Activated CD8-positive, alpha-beta memory T cell treated with anti-CD3 and anti-CD28 coated beads, Interleukin-2, amount 50 U/mL, for 4 hours (primary cell): ENCODE data around the gene RREB1.
"Not testable (repeated sequence)": the region's sequence is repeated elsewhere in the genome, so short reads cannot be mapped to it uniquely, and the experiment has no call there.

Experiments used
- DNase-seq: peaks from one replicate; pipeline ENCODE4 v3.0.0-alpha.2; 2020

The RREB1 gene

GRCh38 chr6:7247828-7248227, 140.1 kb downstream of the RREB1 start:
- no peak for DNase-seq

DNA sequence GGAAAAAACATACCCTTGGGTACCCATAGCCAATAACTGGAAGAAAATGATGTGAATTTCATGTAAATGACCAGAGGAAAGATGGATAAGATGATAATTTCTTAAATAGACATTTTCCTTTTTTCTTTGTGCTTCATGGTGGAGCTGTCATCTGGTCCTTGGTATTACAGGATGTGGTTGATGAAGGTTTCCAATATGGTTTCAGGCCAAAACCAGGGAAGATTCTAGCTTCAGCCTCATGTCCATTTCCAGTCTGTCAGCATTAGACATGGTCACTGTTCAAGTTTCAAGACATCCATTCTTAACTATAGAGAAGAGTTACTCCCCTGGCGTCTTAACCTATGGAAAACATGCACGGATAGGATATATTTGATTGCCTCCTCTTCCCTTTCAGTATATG, 141.6 kb downstream of the RREB1 start:
- no peak for DNase-seq

GRCh38 chr6:7249946-7250643, 142.3 kb downstream of the RREB1 start:
- DNase-seq, result no peak

- no peak for DNase-seq
Observed at GRCh38 chr6:7250812-7251211, 143.1 kb downstream of the RREB1 start.

DNA sequence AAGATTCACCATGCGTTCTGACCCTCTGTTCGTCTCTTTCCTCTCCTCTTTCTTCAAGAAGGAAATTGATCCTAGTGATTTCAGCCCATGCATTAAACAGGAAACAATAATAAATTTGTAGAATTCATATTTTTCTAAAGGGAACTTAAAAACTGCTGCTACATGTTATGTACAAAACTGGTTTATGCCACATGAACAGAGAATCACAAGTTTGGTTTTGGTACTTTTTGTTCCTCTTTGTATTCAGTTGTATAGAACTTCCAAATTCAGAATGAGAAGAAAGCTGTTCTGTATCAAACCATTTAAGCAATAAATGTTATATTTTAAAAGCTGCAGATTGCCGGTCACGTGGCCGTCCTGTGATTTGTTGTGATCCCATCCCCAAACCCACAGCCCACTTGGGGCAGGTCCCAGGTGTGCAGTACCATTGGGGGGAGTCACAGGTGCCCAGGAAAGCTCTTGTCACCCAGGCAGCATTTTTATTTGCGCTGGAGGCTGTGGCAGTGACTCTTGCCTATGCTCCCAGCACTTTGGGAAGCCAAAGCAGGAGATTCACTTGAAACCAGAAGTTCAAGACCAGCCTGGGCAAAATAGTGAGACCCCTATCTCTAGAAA, 144.0 kb downstream of the RREB1 start:
- no peak for DNase-seq

DNA sequence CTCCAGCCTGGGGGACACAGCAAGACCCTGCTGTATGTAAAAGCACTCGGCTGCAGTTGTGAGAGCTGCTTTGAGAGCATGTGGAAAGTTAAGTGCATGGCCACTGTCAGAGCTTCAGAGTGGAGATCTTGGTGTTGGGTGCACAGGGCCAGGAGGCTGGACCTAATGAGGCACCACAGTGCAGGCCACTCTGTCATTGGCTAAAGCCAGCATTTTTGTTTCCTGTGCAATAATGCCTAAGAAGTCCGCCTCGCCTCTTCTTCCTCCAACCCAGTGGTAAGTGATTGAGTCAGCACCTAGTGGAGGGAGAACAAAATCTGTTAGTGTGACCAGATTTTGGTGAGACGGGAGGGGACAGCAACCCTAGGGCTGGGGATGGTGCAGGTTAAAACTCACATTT, 144.6 kb downstream of the RREB1 start:
- no peak for DNase-seq

DNA sequence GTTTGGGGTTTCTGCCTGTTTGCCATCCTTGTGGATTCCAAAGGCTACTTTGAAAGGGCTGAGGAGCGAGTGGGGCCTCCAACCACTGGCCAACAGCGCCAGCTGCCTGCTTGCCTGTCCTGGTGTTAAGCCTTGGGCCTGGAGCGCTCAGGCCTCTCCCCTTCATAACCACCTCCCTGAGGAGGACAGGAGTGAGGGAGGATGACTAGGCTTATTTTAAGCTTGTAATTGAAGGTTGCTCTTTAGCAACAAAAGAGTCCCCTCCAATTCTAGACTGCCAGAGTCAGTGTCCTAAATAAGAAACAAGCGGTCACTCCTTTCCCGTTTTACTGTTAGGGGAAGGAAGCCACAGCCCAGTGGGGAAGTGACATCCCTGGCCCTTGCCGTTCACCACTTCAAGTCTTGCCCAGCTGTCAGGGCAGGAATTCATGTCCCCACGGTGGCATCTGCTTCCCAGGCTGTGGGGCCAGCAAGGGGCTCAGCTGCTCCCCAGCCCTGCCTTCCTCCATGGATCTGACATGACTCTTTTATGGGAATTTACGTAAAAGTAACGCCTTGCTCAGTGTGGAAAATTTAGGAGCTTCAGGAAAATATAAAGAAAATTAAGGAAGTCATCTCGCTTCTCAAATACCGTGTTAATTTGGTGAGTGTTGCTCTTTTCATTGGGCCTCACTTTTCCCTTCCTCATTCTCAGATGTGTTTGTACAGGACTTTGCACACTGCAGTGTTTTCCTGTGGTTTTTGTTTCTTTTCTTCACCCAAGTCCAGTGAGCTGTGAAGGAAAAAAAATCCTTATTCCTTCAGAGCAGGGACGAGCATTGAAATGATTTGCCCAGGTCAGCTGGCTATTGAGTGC, 147.4 kb downstream of the RREB1 start:
- DNase-seq, result no peak

- DNase-seq, result no peak
Observed at GRCh38 chr6:7255918-7256317, 148.2 kb downstream of the RREB1 start.

DNA sequence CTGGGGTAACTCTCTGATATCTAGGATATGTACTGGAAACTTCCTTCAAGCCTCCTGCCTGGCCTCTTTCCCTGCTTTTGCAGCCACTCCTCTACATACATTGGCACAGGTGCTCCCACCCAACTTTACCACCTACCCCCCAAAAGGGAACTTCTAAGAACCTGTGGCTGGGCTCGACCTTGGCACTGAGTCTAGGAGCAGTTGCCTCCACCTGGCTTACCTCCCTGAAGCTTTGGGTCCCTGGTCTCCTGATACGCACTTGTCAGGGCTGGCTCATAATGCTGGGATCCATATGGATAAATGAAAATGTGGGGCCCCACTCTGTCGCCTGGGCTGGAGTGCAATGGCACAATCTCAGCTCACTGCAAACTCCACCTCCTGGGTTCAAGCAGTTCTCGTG, 149.0 kb downstream of the RREB1 start:
- DNase-seq, result no peak

- DNase-seq, result no peak
Observed at GRCh38 chr6:7257521-7258230, 149.9 kb downstream of the RREB1 start.

DNA sequence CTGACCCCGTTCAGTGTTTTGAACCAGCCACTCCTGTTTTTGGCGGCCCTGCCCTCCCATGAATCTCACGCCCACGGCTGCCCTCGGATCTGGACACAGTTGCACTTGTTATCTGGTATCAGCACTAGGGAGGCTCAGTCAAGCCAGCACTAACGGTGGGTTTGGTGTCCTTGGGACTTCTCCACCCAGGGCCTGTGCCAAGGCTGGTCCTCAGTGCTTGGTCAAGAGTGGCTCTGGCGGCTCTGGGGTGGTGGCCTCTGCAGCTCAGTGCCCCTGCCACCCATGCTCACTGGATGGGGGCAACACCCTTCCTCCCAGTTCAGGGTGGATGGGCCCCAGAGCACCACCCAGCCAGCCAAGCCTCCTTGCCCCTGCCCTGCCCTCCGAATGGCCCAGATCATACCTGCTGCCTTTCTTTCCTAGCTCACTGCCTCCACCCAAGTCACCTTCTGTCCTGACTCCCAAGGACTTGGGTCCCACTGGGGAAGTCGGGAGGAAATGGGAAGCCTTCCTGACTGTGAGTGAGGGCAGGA, 150.5 kb downstream of the RREB1 start:
- DNase-seq, result no peak

GRCh38 chr6:7260291-7261031, 152.7 kb downstream of the RREB1 start:
- DNase-seq, result no peak

DNA sequence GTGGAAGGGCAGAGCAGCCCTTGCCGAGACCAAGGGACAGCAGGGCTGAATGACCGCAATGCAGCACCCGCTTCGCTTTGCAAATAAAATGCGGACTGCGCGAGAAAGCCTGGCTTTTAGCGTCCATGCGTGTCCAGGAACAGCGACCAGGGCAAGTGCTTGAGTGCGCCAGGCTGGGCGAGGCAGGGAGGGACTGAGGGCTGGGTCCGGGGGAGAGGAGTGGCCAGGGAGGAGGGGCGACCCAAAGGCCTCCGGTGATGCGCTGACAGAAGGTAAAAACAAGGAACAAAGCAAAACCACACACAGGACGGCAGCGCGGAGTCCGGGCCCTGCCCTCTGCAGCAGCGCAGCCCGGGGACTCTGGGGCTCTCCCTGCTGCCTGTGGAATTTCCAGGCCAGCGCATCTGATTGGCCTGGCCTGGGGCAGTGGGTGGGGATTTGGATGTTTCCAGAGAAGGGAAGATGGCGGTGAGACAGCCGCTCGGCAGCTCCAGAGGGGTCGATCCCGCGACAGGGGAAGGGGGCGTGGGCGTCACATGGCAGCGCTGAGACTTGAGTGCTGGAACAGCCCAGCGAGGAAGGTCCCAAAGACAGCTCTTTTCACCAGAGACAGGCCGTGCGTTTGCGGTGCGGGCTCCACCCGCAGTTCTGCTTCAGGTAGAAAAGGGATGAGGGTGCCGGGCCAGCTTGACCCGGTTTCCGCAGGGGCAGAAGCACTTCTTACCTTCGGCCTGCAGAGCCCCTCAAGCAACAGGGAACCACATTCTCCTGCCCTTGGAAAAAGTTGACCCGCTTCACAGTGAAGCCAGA, 153.5 kb downstream of the RREB1 start:
- DNase-seq, result no peak

- no peak for DNase-seq
Observed at GRCh38 chr6:7261852-7262461, 154.2 kb downstream of the RREB1 start.

GRCh38 chr6:7262746-7263518, 155.2 kb downstream of the RREB1 start:
- DNase-seq, result no peak

GRCh38 chr6:7263519-7263805, 155.7 kb downstream of the RREB1 start:
- DNase-seq, result not testable (repeated sequence)

- no peak for DNase-seq
Observed at GRCh38 chr6:7264041-7264440, 156.3 kb downstream of the RREB1 start.

GRCh38 chr6:7264686-7265384, 157.1 kb downstream of the RREB1 start:
- DNase-seq, result no peak

DNA sequence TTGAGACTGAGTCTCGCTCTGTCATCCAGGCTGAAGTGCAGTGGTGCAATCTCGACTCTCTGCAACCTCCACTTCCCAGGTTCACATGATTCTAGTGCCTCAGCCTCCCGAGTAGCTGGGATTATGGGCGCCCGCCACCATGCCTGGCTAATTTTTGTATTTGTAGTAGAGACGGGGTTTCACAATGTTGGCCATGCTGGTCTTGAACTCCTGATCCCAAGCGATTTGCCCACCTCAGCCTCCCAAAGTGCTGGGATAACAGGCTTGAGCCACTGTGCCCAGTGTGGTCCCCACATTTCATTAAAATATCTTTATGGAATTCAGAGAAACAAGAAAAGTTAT, 157.6 kb downstream of the RREB1 start:
- not testable (repeated sequence) for DNase-seq

GRCh38 chr6:7267071-7267465, 159.3 kb downstream of the RREB1 start:
- no peak for DNase-seq
